A673 (cell line): ENCODE results near the gene DCAF8.

Experiments
- EZH2 ChIP-seq: fragments of 200-600 bp; sonication (generic); IDR thresholded peaks from 2 replicates; pipeline ENCODE4 v1.6.1; 2017; ENCODE audit warnings: borderline replicate concordance, low read depth, mild to moderate bottlenecking, mixed read lengths, antibody characterized with exemption, low read length; ENCODE audit not compliant: poor library complexity, severe bottlenecking
- TF ChIP-seq, protein P1 (sequence below): fragments of 300-800, 200-600 bp; sonication (generic); conservative IDR thresholded peaks from 2 replicates; pipeline ENCODE4 v1.5.1; 2017; ENCODE audit warnings: low read depth, mild to moderate bottlenecking, antibody characterized with exemption, low read length, moderate library complexity, mixed read lengths

DNA sequence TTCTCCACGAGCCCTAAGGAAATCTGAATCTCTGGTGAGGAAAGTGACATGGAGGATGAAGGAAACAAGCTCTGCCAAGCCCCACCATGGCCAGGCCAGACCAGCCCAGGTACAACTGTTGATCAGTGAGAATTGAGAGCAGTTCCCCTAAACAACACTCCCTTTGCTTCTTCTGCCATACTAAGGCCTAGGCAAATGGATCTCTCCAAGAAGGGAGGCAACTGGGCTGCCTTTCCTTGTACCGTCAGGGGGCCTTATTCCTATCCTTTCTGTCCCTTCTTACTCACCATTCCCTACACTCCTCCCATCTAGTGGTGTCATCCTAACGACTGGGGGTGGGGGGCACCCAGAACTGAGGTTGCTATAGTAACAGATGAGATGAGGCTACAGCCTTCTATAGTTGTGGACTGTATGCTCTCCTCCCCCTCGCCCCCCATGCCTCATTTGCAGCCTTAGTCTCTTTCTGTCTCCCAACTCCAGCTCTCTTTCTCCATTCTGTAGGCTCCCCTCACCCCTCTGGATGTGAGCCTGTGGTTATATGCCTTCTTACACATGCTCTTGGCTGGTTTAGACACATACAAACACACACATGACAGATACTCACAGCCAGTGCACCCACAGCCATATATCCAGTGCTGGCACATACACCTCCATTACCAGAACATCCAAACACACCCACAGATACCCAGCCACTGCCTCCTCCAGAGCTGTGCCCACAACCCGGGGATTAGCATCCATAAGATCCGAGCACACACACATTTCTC is 53.6 kb downstream of the DCAF8 start:
- TF ChIP-seq, protein P1, sequence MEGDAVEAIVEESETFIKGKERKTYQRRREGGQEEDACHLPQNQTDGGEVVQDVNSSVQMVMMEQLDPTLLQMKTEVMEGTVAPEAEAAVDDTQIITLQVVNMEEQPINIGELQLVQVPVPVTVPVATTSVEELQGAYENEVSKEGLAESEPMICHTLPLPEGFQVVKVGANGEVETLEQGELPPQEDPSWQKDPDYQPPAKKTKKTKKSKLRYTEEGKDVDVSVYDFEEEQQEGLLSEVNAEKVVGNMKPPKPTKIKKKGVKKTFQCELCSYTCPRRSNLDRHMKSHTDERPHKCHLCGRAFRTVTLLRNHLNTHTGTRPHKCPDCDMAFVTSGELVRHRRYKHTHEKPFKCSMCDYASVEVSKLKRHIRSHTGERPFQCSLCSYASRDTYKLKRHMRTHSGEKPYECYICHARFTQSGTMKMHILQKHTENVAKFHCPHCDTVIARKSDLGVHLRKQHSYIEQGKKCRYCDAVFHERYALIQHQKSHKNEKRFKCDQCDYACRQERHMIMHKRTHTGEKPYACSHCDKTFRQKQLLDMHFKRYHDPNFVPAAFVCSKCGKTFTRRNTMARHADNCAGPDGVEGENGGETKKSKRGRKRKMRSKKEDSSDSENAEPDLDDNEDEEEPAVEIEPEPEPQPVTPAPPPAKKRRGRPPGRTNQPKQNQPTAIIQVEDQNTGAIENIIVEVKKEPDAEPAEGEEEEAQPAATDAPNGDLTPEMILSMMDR: no peak
- TF ChIP-seq EZH2: no peak
